Transverse colon (tissue), 4 donors: ENCODE data around the gene DYDC2. TPM values are rescaled to one million over a fixed set of nuclear protein-coding genes. Genes with fewer than 3 reads are reported as not detected.

Source experiments
- DNase-seq: peaks from one replicate; pipeline ENCODE4 v3.0.0-alpha.2; 2019
- H3K27ac ChIP-seq, 4 donors: fragments of 200-600 bp; sonication (generic); 2 replicates each; pipeline ENCODE4 v1.5.1; 2016 to 2018; ENCODE audit warnings: inconsistent platforms in 4 of 4
- H3K27me3 ChIP-seq: fragments of 200-600 bp; sonication (generic); 2 replicates; pipeline ENCODE4 v1.5.1; 2017; ENCODE audit warnings: inconsistent platforms
- H3K36me3 ChIP-seq, 4 donors: fragments of 200-600 bp; sonication (generic); 2 replicates each; pipeline ENCODE4 v1.5.1; 2017 to 2019; ENCODE audit warnings: inconsistent platforms in 4 of 4
- H3K4me1 ChIP-seq, 4 donors: fragments of 200-600 bp; sonication (generic); 2 replicates each; pipeline ENCODE4 v1.5.1; 2017 to 2020; ENCODE audit warnings: inconsistent platforms in 4 of 4
- H3K4me3 ChIP-seq, 4 donors: fragments of 200-600 bp; sonication (generic); 1 replicate in 1 of 4; 2 replicates in 3 of 4; pipeline versions ENCODE4 v1.5.1 to v1.6.1; 2017 to 2019; ENCODE audit warnings: inconsistent platforms in 4 of 4
- H3K9me3 ChIP-seq, 2 donors: fragments of 200-600 bp; sonication (generic); 2 replicates each; pipeline ENCODE4 v1.5.1; 2017 to 2019; ENCODE audit warnings: inconsistent platforms in 2 of 2
- EP300 ChIP-seq: sonication (generic); formaldehyde crosslinking; IDR thresholded peaks from one replicate; pipeline ENCODE4 v1.6.1; 2017; ENCODE audit warnings: antibody characterized with exemption, low read depth
- POLR2A ChIP-seq: fragments of 450-650 bp; IDR thresholded peaks from one replicate; pipeline ENCODE4 v1.6.1; 2016; ENCODE audit warnings: antibody characterized with exemption, mild to moderate bottlenecking, moderate library complexity
- POLR2AphosphoS5 ChIP-seq, 3 donors: sonication (generic); formaldehyde crosslinking; IDR thresholded peaks; one replicate each; pipeline ENCODE4 v1.6.1; 2016; ENCODE audit warnings: antibody characterized with exemption in 3 of 3
- WGBS, 2 donors: methylation state at CpG; one replicate each; pipeline ENCODE4 v1.1.5; 2018; ENCODE audit warnings: low coverage in 1 of 2; 5-methylcytosine and 5-hydroxymethylcytosine counted together
- in situ Hi-C, 4 donors: fragments of 200-750 bp; cut with MboI; loops; one replicate each; pipeline versions ENCODE4 v1.15.0 to v1.15.1; 2017; ENCODE audit warnings: low sequenced_read_pairs in 3 of 4, low pct_ligation_motif_present in 1 of 4, low pct_unique_long_range_greater_than_20kb in 1 of 4
- intact Hi-C: fragments of 100-400 bp; cut with DNase I; formaldehyde crosslinking; loops from one replicate; pipeline ENCODE4 v1.15.1; 2023; ENCODE audit warnings: low total_unique reads
- total RNA-seq, 4 donors: library from RNA; depleted of rRNA; stranded (reverse); fragments of >200 nt; gene quantifications; one replicate each; pipeline ENCODE4 v1.1.0, GENCODE V29; 2016
- TF ChIP-seq, protein P1 (sequence below), 5 experiments: fragments of 200-600 bp in 3 of 5; fragments of 450-650 bp in 2 of 5; sonication (generic) in 3 of 5; IDR thresholded peaks; 1 replicate in 2 of 5; 2 replicates in 3 of 5; pipeline ENCODE4 v1.5.1; 2016 to 2017; ENCODE audit warnings: antibody characterized with exemption in 5 of 5, inconsistent platforms in 3 of 5, mild to moderate bottlenecking in 2 of 5, moderate library complexity in 1 of 5

The DYDC2 gene
- total RNA-seq, 4 donors from 2014 or later = not detected

DNA sequence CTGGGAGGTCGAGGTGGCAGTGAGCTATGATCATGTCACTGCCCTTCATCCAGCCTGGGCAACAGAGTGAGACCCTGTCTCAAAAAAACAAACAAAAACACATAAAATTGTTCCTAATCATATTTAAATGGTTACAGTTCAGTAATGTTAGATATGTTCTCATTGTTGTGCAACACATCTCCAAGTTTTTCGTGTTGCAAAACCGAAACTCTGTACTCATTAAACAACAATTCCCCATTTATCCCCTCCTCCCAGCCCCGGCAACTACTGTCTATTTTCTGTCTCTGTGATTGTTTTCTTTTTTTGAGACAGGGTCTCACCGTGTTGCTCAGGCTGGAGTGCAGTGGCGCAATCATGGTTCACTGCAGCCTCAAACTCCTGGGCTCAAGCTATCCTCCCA lies 35.7 kb downstream of the DYDC2 start:
- no peak overlapping the region for H3K27ac ChIP-seq
- in situ Hi-C loops (no loop called here), intact Hi-C loops (no loop called here)
- peaks cover 0 to 10% (median 0%) of the 10 kb centered on the region in 4 donors for H3K4me1 ChIP-seq
- no peaks in the 10 kb centered on the region for H3K9me3 ChIP-seq
- TF ChIP-seq, protein P1, sequence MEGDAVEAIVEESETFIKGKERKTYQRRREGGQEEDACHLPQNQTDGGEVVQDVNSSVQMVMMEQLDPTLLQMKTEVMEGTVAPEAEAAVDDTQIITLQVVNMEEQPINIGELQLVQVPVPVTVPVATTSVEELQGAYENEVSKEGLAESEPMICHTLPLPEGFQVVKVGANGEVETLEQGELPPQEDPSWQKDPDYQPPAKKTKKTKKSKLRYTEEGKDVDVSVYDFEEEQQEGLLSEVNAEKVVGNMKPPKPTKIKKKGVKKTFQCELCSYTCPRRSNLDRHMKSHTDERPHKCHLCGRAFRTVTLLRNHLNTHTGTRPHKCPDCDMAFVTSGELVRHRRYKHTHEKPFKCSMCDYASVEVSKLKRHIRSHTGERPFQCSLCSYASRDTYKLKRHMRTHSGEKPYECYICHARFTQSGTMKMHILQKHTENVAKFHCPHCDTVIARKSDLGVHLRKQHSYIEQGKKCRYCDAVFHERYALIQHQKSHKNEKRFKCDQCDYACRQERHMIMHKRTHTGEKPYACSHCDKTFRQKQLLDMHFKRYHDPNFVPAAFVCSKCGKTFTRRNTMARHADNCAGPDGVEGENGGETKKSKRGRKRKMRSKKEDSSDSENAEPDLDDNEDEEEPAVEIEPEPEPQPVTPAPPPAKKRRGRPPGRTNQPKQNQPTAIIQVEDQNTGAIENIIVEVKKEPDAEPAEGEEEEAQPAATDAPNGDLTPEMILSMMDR (IDR thresholded peaks at IDR 0.05) = no peak
- no peak for TF ChIP-seq POLR2AphosphoS5 (IDR thresholded peaks at IDR 0.05)
- no peaks in the 10 kb centered on the region for H3K27me3 ChIP-seq
- no peak for DNase-seq
- 77 to 84% methylated on average over 6 of the region's 6 CpGs for WGBS, 2 donors
- H3K4me3 ChIP-seq = no peak overlapping the region
- H3K36me3 ChIP-seq = no peaks in the 10 kb centered on the region

DNA sequence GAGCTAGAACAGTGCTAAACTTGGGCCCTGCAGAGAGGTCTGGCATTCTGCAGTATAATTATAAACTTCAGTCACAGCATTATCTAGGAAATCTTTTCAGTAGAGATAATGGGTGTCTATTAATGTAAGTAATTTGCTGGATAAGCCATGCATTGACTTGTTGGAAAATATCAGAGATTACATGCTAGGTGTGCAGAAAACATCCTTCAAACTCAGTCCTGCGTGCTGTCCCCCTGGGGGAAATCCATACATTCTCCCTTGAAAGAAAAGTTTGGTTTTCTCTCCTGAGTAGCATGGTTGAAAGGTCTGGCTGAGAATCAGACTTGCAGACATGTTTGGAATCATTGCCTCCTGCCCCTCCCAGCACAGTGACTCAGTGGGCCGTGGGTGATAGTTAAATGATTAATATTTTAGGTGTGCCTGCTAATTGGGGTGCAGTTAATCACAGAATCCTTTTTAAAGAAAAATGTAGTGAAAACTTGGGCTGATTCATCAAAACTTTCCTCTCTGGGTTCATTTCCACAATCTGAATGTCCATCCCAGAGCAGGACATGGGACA lies 37.9 kb downstream of the DYDC2 start:
- in situ Hi-C loops = no loop called here

DNA sequence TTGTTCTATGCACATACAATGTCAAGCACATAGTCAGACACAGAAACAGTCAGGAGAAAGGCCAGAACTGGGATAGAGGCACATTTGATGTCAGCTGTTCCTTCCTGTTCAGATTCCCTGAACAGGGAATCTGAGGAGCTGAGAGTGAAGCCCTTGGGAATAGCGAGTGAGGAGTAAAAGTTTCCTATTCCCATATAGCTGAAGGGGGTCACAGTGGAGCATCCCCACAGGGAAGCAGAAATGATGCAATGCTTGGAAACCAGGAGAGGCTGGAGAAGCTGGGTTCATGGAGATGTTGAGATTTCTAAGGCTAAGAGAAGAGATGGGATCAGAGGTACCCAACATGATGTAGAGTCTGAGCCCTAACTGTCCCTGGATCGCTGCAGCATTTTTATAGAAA lies 40.4 kb downstream of the DYDC2 start:
- Histone ChIP-seq H3K27me3 (no peaks in the 10 kb centered on the region), H3K36me3 (no peaks in the 10 kb centered on the region), H3K9me3 (no peaks in the 10 kb centered on the region), H3K4me1 (no peaks in the 10 kb centered on the region), H3K27ac (no peak overlapping the region), H3K4me3 (no peak overlapping the region)
- 91 to 93% methylated on average over 2 of the region's 2 CpGs for WGBS, 2 donors
- DNase-seq = no peak
- in situ Hi-C loops (no loop called here), intact Hi-C loops (no loop called here)
- TF ChIP-seq EP300 (no peak), POLR2A (no peak), POLR2AphosphoS5 (IDR thresholded peaks at IDR 0.05) (no peak)
- TF ChIP-seq, protein P1 (IDR thresholded peaks at IDR 0.05) = no peak

More for the DNA sequence above, 37.9 kb downstream of the DYDC2 start:
- TF ChIP-seq, protein P1 (IDR thresholded peaks at IDR 0.05) = no peak
- TF ChIP-seq POLR2AphosphoS5 (IDR thresholded peaks at IDR 0.05) (no peak), EP300 (no peak), POLR2A (no peak)
- H3K4me3 ChIP-seq = no peak overlapping the region
- WGBS, 2 donors = 64 to 69% methylated on average over 2 of the region's 2 CpGs
- DNase-seq = no peak
- no peaks in the 10 kb centered on the region for H3K27me3 ChIP-seq
- no peaks in the 10 kb centered on the region for H3K36me3 ChIP-seq
- intact Hi-C loops = no loop called here
- H3K9me3 ChIP-seq = no peaks in the 10 kb centered on the region
- H3K27ac ChIP-seq = no peak overlapping the region
- no peaks in the 10 kb centered on the region for H3K4me1 ChIP-seq

DNA sequence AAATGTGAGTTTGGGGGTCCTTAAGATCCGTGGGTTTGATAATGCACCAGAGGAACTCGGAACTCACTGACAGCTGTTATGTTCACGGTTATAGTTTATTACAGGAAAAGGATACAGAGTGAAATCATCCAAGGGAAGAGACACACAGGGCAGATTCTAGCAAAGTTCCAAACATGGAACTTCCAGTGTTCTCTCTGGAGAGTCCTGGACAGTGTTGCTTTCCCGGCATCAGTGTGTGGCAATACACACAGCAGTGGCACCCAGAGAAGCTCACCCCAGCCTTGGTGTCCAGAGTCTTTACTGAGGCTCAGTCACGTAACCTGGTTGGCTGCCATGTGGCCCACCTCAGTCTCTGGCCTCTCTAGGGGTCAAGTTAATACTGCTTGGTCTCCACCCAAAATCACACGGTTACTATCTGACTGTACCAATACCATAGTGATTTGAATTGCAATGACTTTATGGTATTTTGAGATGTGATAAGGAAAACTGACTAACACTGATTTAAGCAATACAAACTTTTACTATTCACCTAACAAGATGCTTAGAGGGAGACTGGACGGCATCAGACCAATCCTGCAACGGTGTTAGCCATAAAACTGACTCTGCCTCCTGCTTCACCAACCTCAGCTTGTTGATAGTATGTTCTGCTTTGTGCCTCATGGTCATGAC lies 43.7 kb downstream of the DYDC2 start:
- Histone ChIP-seq H3K36me3 (no peaks in the 10 kb centered on the region), H3K27me3 (no peaks in the 10 kb centered on the region), H3K4me1 (no peaks in the 10 kb centered on the region), H3K9me3 (no peaks in the 10 kb centered on the region), H3K4me3 (no peak overlapping the region), H3K27ac (no peak overlapping the region)
- no peak for DNase-seq
- in situ Hi-C loops (no loop called here), intact Hi-C loops (no loop called here)
- TF ChIP-seq, protein P1 (IDR thresholded peaks at IDR 0.05) = no peak
- no peak for TF ChIP-seq POLR2AphosphoS5 (IDR thresholded peaks at IDR 0.05)
- no peak for TF ChIP-seq EP300
- TF ChIP-seq POLR2A = no peak
- 48 to 58% methylated on average over 4 to 8 of the region's 8 CpGs for WGBS, 2 donors
